HCEC 1CT (cell line): ENCODE results near the gene CDCA4.

ENCODE experiments used
- DNase-seq: peaks from one replicate; pipeline ENCODE4 v3.0.0-alpha.2; 2017

CDCA4 gene

DNA sequence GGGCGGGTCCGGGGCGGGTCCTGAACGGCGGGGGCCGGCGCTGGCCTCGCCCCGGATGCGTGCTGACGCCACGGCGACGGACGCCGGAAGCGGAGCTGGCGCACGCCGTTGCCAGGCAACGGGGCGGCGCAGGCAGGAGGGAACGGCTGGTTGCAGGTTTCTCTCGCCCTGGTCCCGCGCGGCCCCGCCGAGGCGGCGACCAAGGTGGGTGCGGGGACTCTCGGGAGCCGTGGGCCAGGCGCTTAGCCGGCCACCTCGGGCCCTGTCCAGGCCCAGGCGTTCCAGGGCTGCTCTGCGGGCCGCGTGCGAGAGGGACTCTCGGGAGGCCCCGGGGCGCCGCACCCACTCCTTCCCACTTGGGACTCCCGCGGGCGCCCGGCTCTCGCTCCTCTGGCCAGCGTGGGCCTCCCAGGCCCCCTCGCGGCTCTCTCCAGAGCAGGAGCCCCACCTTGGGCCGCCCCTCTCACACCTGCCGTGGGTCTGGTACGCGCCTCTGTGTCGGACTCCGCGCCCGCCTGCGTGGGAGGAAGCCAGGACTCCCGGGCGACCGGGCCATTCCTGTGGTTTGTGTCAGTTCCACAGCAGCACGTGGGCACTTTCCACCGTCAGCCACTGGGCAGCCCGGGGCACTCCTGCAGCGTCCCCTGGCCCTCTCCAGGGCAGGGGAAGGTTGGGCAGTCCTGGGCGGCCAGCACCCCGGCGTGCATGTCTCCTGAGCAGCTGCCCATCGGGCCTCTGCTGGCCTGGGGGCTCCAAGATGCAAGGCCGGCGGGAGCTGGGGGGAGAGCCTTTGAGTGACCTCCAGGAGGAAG, 35.0 kb downstream of the CDCA4 start, which contains the start of gene CLBA1:
Gene CLBA1 (plus strand): TSS at position 114 of the 812 bp plus-strand sequence. CDS start 644 bp downstream, at position 758.
- peak; percentile 89 for DNase-seq

- DNase-seq: no peak
These were observed 36.6 kb downstream of the CDCA4 start for GRCh38 chr14:104984056-104984894.

DNA sequence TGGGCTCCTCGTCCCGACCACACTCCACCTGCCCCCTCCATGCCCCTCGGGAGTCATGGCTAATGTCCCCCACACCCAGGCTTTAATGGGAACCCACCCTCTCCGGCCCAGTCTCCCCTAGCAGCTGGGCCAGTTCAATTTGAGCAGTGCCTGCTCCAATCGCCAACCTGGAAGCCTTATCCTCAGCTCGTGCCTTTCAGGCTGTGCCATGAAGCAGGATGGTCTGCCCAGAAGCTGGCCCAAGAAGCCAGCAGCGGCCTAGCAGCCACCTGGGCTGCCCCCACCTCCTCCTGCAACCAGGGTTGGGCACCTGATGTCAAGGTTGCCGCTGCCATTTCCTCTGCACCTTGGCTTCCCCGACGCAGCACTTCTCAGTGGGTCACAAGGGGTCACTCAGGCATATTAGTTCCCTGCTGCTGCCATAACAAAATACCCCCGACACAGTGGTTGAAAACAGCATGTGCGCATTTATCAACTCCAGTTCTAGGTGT, 37.6 kb downstream of the CDCA4 start:
- no peak for DNase-seq

- DNase-seq: no peak
These were observed 38.2 kb downstream of the CDCA4 start for GRCh38 chr14:104982548-104983230.

DNA sequence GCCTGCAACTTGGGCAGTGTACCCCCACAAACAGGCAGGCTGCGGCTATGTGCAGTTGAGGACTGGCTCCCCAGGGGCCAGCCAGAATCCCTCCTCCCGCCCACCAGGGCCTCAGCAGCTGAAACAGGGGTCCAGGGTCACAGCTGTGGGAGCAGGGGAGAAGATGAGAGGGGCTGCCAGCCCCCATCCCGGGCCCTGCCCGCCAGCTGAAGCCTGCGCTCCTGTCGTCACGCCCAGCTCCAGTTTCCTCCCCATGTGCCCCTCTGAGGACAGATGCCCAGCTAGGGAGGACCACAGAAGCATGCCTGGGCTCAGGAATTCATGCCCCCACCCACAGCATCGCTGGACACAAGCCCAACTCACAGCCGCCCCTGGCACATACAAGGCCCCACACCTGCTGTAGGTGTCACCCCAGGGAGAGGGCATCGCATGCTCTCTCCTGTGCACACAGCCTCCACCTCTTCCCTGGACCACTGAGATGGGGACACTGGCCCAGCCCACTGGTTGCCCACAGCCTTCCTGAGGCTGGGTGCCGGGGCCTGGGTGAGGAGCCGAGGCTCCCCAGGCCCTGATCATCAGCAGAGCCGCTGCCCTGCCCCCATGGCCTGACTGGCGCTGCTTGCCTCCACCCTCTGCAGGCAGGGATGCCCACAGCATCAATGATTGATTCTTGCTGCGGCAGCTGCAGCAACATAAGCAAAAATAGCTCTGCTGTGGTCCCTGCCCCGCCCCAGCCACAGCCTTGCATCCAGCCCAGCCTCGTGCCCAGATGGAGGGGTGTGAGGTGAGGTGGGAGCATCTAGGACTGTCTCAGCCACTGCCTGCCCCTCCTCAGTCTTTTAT, 39.0 kb downstream of the CDCA4 start:
- DNase-seq: no peak

DNA sequence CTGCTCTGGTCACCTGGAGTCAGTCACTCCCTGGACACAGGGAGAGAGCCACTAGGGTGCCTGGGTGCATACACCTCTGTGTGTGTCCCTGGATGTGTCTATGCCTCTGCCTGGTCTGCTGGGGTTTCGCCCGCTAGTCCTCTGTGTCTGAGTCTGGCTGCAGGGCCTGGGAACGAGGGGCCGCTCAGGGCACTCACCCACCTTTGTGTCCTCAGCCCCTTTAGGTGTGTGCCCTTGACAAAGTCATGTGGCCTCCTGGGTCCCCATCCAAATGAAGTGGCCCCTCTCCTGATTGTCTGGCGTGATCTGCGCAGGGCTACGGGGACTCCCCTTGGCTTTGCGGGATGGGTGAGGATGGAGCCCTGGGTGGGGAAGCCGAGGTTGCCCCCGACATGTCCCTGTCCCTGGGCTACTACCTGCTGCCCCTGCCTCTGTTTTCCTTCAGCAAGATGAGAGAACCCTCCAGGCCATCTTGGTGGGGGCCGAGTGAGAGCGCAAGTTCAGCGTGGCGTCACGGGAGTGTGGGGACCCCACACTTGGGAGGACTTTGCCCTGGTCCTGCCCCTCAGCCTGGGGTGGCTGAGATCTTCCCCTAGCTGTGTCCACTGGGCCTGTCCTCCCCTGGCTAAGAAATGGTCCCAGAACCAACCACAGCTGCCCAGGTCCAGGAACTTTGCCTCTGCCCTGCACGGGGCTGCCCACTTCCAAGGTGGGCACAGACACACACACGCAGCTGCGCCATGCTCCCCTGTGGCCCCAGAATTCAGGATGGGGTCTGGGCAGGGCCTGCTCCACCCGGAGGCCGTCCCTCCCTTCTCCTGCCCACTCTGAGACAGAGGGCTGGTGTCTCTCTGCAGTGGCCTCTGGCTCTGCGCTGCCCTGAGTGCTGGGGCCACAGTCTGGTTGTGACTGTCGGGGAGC, 40.0 kb downstream of the CDCA4 start:
- no peak for DNase-seq

DNA sequence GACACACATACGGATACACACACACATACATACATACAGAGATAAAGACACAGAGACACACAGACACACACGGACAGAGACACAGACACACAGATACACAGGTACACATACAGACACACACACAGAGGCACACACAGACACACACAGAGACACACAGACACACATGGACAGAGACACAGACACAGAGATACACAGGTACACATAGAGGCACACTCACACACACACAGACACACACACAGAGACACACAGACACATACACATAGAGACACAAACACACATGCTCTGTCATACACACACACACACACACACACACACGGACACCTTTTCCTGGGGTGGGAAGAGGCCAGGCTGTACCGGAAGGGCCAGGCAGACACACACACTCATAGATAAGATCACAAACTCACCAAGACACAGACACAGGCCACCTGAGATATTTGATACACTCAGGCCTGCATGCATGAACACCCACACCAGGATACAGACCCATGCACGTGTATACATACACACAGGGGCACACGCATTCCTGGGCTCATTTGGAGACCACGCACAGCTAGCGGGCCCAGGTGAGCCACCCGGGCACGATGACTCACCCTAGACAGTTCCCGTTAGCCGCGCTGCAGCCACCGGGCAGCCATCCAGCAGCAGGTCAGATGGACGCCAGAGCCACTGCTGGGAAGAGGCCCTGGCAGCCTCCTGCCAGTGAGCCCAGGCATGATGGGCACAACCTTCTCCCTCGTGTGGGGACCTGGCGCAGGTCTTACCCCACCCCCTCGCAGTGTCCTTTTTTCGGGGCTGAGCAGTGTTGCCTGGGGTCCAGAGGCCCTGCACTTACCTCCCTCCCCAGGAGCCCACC, 40.9 kb downstream of the CDCA4 start:
- no peak for DNase-seq

DNA sequence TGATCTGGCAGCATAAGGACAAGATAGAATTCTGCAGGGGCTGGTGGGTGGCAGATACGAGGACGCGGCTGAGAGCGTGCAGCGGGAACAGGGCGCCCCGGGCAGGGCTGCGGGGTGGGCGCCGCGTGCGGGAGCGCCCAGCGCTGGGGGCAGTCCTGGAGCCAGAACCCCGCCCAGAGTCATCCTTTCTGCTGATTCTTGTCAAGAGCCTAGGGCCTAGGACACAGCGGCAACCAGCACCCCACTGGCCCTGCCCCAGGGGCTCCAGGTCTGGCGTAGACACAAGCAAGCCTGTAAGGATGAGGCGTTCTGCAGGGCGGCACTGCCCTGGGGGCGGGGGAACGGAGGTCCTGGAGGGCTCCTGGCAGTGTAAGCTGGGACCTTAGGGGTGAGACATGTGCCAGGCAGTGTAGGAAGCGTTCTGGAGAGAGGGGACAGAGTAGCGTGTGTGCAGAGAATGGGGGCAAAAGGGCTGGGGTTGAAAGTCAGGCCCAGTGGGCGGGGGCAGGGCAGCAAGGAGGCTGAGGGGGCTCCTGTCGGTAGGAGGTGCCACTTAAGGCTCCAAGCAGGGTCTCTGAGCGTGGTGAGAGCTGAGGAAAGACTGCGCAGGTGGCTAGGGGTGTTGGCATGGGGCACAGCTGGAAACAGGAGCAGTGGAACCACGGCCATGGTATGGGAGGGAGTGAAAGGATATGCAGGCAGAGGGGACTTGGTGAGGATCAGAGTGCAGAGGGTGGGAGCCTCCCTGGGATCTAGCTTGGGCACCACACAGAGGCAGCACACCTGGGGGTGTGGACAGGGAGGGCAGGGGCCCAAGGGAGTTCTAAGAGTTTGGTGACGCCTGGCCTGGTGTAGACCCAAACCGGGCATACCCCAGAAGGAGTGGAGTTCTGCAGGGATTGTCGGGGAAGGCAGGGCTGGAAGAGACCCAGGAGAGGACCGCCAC, 41.9 kb downstream of the CDCA4 start:
- DNase-seq: no peak

DNA sequence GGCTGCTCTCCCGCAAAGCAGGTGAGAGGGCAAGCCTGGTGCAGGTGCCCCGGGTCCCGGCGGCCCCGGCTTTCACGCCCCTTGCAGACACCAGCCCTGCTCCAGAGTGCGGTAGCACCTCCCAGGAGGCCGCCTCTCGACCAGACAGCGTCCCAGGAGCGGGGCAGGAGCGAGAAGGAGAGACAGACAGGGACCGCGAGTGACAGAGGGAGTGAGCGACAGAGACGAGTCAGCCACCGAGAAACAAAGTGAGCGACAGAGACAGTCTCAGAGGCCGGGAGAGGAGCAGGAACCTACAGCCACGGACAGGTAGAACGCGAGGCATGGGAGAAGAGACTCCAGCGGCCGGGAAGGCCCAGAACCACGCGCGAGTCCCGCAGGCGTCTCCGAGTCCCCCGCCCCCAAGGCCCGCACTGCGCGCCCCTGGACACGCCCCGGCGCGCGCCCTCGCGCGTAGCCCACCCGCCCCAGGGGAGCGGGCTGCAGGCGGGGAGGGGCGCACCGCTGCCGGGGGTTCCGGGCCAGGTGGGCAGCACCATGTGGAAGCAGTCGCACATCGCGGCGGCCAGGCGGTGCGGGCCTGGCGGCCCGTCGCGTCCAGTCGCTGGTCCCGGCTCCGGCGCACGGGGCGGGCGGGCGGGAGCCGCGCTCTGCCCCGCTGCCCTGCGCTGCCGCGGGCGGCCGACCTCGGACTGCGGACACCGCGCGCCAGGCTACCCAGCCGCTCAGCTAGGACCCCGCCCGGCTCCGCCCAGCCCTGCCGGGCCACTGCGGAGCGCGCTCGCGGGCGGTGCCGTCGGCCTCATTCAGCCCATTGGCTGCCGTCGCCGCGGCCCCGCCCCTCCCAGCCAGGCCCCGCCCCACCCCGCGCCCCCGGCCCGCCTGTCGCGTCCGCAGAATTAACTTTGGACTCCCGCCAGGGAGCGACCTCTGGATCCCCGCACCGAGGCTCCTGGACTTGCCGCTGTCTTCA, 42.9 kb downstream of the CDCA4 start, which contains the start of gene AHNAK2:
Gene AHNAK2 (minus strand): TSS at position 694 of the 973 bp plus-strand sequence. CDS start 137 bp downstream, at position 557.
- peak; percentile 73 for DNase-seq

DNA sequence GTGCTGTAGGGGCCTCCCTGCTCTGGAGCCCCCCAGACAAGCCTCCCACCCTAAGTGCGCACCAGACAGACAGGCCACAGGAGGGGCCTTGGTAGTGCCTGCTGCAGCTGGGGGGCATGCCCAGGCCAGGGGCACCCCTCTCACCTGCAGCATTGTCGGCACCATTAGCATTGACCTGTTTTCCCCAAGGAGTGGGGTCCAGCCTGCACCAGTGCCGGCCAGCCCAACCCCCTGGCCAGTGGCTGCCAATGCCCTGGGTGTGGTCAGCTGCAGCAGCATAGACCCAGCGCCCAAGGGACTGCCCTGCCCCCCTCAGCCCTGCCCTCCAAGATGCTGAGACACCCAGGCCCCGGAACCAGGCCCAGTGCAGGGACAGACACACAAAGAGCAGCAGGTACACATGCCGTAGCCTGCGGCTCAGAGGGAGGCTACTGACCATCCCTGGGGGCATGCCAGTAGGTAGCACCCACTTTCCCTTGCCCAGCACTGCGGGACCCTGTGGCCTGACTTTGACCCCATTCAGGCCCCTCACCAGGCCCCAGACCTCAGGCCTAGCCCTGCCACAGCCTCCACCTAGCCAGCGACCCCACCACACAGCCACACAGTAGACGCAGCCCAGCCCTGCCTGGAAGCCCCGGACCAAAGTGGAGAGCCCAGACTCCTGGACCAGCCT, 43.7 kb downstream of the CDCA4 start:
- no peak for DNase-seq

DNA sequence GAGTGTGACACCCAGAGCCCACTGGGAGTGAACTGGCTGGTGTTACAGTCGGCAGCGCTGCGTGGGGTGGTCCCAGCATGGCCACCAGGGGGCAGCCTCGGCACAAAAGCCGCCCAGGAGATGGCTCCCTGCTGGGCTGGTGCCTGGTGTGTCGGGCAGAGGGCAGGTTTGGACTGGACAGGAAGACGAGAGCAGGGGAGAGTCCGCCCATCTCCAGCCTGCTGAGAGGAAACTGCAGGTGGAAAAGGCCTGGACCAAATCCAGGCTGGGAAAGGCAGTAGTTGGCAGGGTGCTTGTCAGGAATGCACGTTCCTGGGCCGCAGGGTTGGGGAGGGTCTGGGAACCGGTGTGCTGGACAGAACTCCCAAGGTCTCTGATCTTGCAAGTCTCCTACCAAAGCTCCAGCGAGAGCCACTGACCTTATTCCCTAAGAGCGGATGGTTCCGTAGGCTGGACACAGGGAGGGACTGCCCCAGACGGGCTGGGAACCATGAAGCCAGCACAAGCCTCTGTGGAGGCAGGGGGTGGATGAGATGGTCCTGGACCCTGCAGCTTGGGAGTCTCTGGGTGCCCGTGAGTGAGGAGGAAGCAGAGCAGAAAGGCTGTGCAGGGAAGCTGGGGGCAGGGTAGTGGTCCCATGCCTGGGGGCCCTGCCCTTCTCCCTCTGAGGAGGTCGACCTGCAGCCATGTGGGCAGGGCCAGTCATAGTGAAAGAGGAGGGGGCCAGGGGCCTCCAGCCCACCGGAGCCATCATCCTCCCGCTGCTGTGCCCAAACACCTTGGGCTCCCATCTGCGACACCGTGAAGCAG, 44.5 kb downstream of the CDCA4 start:
- peak; percentile 72 for DNase-seq

DNA sequence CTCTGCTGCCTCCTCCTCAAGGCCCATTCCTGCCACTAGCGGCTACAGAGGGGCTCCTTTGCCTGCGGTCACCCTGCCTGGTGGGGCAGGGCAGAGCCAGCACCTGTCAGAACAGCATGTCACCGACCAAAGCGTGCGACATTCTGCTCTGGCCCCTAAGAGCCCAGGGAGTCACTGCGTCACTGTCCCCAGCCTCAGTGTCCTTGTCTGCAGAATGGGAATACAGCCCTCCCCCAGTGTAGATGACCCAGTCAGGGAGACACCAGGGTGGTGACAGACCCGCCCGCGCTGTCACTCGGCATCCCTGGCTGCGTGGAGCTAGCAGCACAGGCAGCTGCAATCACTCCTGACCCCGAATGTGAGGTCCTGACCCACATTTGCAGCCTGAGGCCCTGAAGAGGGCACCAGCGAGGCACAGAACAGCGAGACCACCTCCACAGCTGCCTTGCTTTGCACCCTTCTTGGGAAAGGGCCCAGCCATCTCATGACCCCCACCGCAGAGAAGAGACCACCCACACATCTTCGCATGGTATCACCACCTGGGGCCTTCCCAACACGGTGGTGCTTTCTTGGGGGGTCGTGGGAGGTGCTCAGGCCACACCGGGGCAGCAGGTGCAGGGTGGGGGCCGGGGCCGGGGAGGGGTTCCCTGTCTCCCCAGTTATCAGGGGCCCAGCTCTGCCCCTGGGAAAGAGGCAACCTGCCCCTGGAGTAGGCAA, 45.2 kb downstream of the CDCA4 start:
- DNase-seq: no peak

DNA sequence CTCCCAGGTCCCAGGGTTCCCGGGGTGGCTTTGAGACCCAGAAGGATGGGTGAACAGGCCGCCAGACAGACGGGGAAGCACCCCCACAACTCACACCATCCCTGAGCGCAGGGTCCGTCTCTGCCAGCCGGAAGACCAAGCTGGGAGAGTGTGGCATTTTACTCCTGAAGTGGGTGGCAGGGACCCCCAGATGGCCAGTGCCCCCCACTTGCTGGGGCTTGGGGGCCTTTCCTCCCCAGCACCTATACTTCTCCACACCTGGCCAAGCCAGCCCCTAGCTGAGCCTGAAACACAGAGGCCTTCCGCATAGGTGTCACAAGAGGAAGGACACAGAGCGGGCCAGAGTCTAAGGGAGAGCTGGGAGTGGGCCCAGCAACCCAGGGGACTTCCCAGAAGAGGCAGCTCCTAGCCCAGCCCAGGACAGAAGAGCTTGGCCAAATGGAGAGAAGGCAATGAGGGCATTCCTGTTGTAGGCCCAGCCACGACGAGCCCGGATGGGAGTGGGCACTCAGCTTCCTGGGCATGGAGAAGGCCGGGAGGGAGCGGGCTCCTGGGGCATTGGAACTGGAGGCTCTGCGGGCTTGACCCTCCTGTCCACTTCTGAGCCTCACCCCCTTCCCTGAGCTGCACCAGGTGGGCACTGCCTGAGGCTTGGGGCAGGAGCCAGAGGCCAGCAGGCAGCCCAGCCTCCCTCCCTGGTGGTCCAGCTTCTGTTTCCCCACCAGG, 46.1 kb downstream of the CDCA4 start:
- DNase-seq: no peak

DNA sequence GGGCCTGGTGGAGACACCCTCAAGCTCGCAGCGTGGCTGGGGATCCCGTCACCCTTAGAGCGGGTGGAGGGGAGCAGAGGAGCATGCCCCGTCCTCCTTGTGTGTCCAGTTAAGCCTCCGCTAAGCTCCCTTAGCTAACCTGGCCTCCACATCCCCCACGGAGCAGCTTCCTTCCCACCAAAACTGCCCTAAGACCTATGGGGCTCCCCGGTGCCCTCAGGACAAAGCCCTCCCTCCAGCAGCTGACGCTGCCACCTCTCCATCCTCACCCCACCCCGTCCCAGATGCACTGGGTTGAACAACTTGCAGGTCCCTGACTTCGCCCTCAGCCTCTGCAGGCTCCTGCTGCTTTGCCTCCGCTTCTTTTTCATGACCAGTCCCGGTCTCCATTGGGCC, 46.7 kb downstream of the CDCA4 start:
- no peak for DNase-seq
